WTC11 (cell line): Measurements from ENCODE around the gene PRKCB.

Experiments used
- ARID4B ChIP-seq: sonication (generic); formaldehyde crosslinking; IDR thresholded peaks from 2 replicates; pipeline ENCODE4 v1.8.0; 2023; ENCODE audit warnings: missing genetic modification reagents, mild to moderate bottlenecking, borderline replicate concordance
- ATF2 ChIP-seq: sonication (generic); formaldehyde crosslinking; IDR thresholded peaks from 2 replicates; pipeline ENCODE4 v1.8.1; 2022; ENCODE audit warnings: low read depth, missing genetic modification reagents, borderline replicate concordance
- CTCF ChIP-seq: fragments of 200-600 bp; IDR thresholded peaks from 2 replicates; pipeline ENCODE4 v1.8.0; 2022; ENCODE audit warnings: antibody characterized with exemption
- E2F4 ChIP-seq: sonication (generic); formaldehyde crosslinking; IDR thresholded peaks from 2 replicates; pipeline ENCODE4 v1.8.1; 2022; ENCODE audit warnings: low read depth, mild to moderate bottlenecking, moderate library complexity, missing genetic modification reagents, borderline replicate concordance
- FOXP1 ChIP-seq: sonication (generic); formaldehyde crosslinking; IDR thresholded peaks from 2 replicates; pipeline ENCODE4 v1.8.0; 2022; ENCODE audit warnings: missing genetic modification reagents, mild to moderate bottlenecking, moderate library complexity, borderline replicate concordance
- HMGXB4 ChIP-seq: sonication (generic); formaldehyde crosslinking; IDR thresholded peaks from 2 replicates; pipeline ENCODE4 v1.8.1; 2023; ENCODE audit warnings: mild to moderate bottlenecking, moderate library complexity, missing genetic modification reagents
- JUN ChIP-seq: sonication (generic); formaldehyde crosslinking; IDR thresholded peaks from 2 replicates; pipeline ENCODE4 v1.8.0; 2023; ENCODE audit warnings: mild to moderate bottlenecking, missing genetic modification reagents
- MAX ChIP-seq: sonication (generic); formaldehyde crosslinking; IDR thresholded peaks from 2 replicates; pipeline ENCODE4 v1.8.0; 2022; ENCODE audit warnings: mild to moderate bottlenecking, missing genetic modification reagents
- RELA ChIP-seq: sonication (generic); formaldehyde crosslinking; IDR thresholded peaks from 2 replicates; pipeline ENCODE4 v1.8.1; 2022; ENCODE audit warnings: missing genetic modification reagents, mild to moderate bottlenecking, borderline replicate concordance
- STAT6 ChIP-seq: sonication (generic); formaldehyde crosslinking; conservative IDR thresholded peaks from 2 replicates; pipeline ENCODE4 v1.8.1; 2023; ENCODE audit warnings: mild to moderate bottlenecking, low read depth, missing genetic modification reagents, moderate library complexity
- ZNF121 ChIP-seq: sonication (generic); formaldehyde crosslinking; IDR thresholded peaks from 2 replicates; pipeline ENCODE4 v1.8.0; 2023; ENCODE audit warnings: missing genetic modification reagents
- ZNF416 ChIP-seq: fragments of 250-450 bp; sonication (Bioruptor Pico); IDR thresholded peaks from 2 replicates; pipeline ENCODE4 v1.9.0; 2021; ENCODE audit warnings: mild to moderate bottlenecking, inconsistent platforms

GRCh38 chr16:23907903-23908302, 72.1 kb downstream of the PRKCB start:
- TF ChIP-seq ZNF121 (CRISPR knock-in tag) (no peak), STAT6 (no peak), MAX (no peak), CTCF (no peak), JUN (no peak), FOXP1 (CRISPR knock-in tag) (no peak), RELA (no peak), ZNF416 (CRISPR knock-in tag) (no peak), E2F4 (CRISPR knock-in tag) (no peak), ARID4B (no peak), ATF2 (CRISPR knock-in tag) (no peak), HMGXB4 (CRISPR knock-in tag) (no peak)
